GM21526 (cell line): ENCODE measurements around the gene PRPF6.

Experiments used
- ATAC-seq: cut with Tn5 transposase; IDR thresholded peaks from one replicate; pipeline ENCODE4 v1.9.1; 2021; ENCODE audit warnings: moderate library complexity; ENCODE audit not compliant: unreplicated experiment, low FRiP score

Gene PRPF6

GRCh38 chr20:63980806-63981728, at the start of gene PRPF6:
Gene PRPF6 (plus strand): TSS chr20:63981132. CDS start chr20:63981246, 114 bp downstream.
- no peak for ATAC-seq

DNA sequence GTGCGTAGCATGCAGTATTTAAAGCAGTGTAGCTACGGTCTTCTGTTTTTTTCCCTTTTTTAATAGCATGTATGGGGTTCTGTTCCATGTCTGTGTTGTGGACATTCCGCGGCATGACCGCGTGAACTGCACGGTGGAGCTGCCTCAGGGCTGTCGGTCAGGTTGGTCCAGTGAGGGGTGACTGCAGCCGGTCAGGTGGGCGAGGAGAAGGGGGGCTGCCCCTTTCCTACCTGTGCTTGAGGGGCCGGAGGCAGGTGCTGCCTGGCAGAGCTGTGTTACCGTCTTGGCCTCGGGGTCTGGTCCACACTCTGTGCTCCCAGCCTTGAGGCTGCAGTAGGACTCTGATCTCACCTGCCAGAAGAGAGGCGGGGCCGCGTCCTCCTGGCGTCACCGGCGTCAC, 49.2 kb upstream of the PRPF6 start:
- ATAC-seq = no peak

GRCh38 chr20:63932606-63933160, 48.2 kb upstream of the PRPF6 start:
- ATAC-seq = no peak

DNA sequence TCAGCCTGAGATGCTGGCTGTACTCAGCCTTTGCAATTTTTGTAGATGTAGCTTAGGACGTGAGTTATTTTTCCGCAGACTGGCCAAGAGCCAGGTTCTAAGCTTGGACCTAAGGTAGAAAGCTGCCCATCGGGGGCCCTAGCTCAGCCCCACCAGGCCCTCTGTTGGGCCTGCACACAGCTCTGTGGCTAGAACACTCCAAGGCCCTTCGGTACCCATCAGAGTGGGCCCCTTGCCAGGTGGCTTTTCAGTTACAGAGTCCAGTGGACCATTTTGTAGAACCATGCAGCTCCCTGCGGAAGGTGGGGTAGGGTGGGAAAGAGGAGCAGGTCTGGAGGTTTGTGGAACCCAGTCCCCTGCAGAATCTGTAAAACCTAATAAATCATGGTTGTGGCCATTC, 47.3 kb upstream of the PRPF6 start:
- no peak for ATAC-seq

- no peak for ATAC-seq
Observed at GRCh38 chr20:63934271-63935068, 46.5 kb upstream of the PRPF6 start.

DNA sequence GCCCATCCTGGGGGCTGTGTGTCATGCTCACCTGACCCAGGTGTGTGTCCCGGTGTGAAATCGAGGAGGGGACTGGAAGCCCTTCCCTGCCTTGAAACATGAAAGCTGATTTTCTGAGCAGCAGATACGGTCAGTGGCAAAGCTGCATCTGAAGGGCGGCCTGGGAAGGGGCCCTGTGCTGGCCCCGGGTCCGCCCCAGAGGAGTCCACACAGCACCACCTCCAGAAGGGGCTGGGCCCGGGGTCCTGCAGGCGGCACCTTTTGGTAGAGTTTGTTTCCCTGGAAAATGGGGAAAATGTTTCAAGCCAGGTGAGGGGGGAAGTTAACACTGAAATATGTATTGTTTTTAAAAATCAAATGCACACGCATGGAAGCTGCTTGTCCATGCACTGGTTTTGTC, 45.5 kb upstream of the PRPF6 start:
- ATAC-seq = no peak

- no peak for ATAC-seq
Observed at GRCh38 chr20:63937596-63937995, 43.3 kb upstream of the PRPF6 start.

DNA sequence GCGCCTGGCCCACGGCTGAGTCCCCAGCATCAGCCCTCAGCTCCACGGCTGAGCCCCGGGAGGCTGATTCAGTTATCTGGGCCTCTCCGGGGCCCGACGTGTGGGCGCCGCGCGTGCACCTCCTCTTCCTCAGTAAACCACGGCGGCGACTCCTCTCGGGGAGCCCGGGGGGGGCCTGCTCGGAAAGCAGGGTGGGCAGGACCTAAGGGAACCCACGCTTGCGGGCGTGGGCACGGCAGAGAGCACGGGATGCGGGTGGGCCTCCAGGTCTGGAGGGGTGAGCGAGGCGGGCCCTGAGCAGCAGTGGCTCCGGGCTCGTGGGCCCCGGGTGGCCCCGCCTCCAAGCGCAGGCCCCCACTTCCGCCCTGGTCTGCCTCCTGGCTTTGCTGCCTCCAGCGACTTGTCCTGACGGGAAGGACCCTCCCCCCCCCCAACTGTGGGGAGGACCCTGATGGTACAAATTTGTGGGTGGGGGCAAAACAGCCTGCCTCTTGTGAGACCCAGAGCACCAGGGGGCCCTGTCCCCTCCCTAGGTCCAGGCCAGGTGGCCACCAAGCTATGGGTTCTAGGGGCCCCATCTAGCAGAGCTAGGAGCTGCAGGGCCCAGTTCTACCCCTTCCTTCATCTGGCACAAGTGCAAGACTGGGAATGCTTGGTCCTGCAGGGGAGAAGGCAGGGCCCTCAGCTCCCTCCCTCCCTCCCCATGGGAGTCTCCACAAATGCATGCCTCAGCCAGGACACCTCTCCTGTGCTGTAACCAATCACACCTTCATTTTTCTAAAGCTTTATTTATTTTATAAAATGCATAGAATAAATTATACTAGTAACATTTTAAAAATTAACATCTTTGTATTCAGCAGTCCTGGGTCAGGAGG, 41.6 kb upstream of the PRPF6 start:
- ATAC-seq = no peak

- ATAC-seq = no peak
Observed at GRCh38 chr20:63940071-63940471, 40.9 kb upstream of the PRPF6 start.

DNA sequence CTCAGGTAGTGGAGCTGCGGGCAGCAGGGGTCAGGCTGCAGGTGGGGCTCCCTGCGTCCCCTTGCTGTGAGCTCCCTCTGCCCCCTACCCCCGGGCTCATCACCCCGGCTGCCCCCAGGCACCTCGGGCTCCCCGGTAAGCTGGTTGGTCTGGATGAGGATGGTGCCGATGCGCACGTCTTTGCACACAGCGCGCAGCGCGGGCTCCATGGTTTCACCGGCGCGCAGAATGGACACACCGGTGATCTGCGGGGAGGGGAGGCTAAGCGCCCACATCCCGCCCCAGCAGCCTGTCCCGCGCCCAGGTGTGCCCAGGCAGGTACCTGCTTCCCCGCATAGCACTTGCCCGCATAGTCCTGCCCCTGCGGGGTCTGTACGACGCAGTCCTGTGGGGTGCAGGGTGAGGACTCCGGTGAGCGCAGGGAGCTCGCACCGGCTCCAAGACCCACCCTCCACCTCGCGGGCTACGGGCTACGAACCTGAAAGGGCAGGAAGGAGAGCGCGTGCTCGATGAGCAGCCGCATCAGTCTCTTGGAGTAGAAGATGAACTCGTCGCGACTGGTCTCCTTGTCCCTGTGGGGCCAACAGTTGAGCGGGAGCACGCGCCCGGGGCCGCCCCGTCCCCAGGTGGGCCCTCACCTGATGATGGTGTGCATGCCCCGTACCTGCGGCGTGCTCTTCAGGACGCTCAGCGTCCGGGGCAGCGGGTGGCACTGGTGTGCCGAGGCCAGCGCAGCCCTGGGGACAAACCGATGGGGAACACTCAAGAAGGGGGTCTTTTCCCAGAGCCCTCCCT, 40.3 kb upstream of the PRPF6 start:
- no peak for ATAC-seq

DNA sequence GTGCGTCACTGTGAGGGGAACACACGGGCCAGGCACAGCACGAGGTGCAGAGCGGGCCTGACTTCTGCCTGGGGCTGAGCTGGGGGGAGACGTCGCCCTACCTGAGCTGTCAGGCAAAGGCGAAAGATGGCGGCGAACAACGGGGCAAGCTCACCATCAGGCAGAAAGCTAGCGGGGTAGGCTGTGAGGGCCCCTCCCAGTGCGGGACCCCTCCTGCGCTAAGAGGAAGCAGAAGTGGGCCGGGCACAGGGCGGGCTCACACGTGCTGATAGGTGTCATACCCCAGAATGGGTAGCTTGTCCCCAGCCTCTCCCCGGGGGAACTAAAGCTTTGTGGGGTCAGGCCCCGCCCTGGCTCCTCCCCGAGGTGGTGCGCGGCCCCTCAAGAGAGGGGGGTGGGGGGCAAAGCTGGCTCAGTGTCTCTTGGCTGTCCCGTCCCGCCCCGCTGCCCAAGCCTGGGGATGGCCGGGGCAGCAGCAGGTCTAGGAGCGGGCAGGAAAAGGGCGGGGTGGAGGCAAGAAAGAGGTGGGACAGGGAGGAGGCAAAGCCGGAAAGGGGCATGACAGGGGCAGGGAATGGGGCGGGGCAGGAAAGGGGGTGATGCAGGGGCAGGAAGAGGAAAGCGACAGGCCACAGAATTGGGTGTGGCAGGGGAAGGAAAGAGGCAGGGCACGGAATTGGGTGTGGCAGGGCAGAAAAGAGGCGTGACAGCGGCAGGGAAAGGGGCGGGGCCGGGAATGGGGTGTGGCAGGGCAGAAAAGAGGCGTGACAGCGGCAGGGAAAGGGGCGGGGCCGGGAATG, 39.5 kb upstream of the PRPF6 start:
- ATAC-seq = no peak

DNA sequence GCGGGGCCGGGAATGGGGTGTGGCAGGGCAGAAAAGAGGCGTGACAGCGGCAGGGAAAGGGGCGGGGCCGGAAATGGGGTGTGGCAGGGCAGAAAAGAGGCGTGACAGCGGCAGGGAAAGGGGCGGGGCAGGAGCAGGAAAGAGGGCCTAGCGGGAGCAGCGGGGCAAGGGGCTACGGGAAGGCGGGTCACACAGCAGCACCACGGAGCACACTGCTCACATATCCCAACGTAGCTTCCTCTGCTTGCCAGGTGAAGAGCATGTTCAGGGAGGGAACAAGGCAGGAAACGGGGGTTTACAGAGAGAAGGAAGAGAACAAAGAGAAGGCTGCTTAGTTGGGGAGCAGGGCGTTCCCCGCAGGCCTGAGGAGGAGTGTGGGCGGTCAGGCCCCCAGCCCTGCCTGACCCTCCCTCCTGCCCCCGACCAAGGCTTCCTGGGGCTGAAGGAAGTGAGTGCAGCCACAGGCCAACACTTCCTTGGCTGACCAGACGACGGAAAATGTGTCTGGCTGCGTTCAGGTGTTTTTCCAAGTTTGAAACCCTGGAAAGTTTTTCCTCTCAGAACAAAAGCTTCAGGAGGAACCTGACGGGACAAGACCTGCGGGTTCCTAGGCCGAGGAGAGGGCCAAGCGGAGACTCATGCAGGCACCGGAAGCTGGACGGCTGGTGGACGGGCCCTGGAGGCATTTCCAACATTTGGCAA, 38.5 kb upstream of the PRPF6 start:
- no peak for ATAC-seq

DNA sequence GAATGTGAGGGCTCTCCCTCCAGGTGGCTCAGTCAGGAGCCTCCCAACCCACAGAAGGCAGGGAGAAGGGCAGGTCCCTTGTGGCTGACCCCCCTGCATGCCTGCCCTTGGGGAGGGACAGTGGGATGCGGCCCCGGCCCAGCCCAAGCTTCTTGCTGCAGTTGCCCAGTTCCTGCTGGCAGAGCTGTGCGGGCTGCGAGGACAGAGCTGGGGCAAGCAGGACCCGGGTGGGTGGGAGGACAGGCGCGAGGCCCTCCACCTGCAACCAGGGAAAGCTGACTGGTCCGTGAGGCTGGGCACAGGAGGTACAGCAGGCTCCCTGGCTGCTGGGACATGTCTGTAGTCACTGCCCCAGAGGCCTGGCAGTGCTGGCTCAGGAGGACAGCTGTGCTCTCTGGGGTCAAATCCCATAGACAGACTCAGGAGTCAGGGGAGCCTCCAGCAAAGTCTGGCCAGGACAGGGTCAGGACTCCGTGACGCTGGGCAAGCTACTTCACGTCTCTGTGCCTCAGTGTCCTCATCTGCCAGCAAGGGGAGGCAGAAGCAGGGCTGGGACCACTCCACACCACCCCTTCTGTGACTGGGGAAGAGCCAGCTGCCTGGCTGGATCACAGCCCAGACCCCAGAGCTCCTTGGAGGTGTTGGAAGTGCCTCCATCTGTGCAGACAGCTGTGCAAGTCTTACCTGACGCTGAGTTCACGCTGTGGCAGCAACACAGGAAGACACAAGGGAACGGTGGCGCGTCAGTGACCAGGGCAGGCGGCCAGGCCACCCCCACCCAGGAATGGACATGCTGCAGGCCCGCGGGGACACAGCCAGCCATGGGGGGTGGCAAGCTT, 37.7 kb upstream of the PRPF6 start:
- ATAC-seq = no peak

- no peak for ATAC-seq
Observed at GRCh38 chr20:63943808-63944077, 37.2 kb upstream of the PRPF6 start.

- no peak for ATAC-seq
Observed at GRCh38 chr20:63944078-63944941, 36.6 kb upstream of the PRPF6 start.

DNA sequence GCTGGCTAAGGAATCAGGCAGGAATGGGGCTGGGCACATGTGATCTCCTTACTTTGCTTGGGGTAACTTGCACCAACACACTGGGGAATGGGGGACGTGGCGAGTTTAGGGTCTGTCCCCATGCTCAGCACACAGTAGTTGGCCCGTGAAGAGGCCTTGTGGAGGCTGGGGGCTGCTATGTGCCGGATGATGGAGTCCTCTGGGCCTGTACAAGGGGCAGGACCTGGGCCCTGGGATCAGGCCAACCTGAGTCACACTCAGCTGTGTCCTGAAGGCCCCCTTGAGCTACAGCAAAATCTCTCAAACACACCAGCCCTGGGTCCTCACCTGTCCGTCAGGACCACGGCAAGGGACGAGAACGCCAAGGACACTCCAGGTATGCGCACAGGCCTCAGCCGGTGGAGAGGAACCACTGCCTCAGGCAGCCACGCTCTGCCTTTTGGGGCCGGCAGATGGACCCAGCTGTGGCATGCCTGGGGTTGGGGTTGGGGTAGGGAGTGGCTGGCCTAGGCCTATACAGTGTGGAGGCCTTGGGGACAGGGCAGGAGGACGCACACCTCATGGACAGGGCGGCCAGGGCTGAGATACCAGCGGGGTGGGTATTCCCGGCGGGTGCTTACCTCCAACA, 35.8 kb upstream of the PRPF6 start:
- no peak for ATAC-seq
